ENCODE data around the gene TCEANC.

- TF ChIP-seq EZH2 (IDR thresholded peaks at IDR 0.05; ENCODE audit: low read length, missing control alignments) (no peak), CTCF (conservative IDR thresholded peaks at IDR 0.05 in 1 of 2, IDR thresholded peaks at IDR 0.05 in 1 of 2; ENCODE audit: low read depth in 1 of 2, low read length in 2 of 2) (no peak)
These were observed 16.4 kb downstream of the TCEANC start for GRCh38 chrX:13669246-13669737.

All from fibroblast of lung (primary cell).